ENCODE measurements around the gene LRMDA. TPM values are rescaled to one million over a fixed set of nuclear protein-coding genes. Genes with fewer than 3 reads are reported as not detected.

Gene LRMDA
- total and polyA plus RNA-seq, 2 of the 8 experiments (the other 6 are each of a cell fraction or from before 2014, with no cell fraction given) = 0.86 to 2.8 TPM

GRCh38 chr10:76045174-76045573 is 613.8 kb downstream of the LRMDA start (continued):
- TF ChIP-seq CHD7 (IDR thresholded peaks at IDR 0.05; ENCODE audit: insufficient replicate concordance, low read length) (no peak), CTBP2 (IDR thresholded peaks at IDR 0.05; ENCODE audit: borderline replicate concordance, insufficient read depth, insufficient read length, low read length) (no peak), RBBP5 (IDR thresholded peaks at IDR 0.05; ENCODE audit: borderline replicate concordance, low read depth, low read length) (no peak), BACH1 (IDR thresholded peaks at IDR 0.05; ENCODE audit: low read length) (no peak), POLR2AphosphoS5 (IDR thresholded peaks at IDR 0.05; ENCODE audit: low read depth, low read length) (no peak), ATF2 (IDR thresholded peaks at IDR 0.05; ENCODE audit: low read length) (no peak), KDM1A (IDR thresholded peaks at IDR 0.05; ENCODE audit: borderline replicate concordance, low read length) (no peak), SIN3A (conservative IDR thresholded peaks at IDR 0.05 in 1 of 2, IDR thresholded peaks at IDR 0.05 in 1 of 2; ENCODE audit: low read depth in 1 of 2, low read length in 2 of 2) (no peak)
